ENCODE results near the gene MMP24. TPM values are rescaled to one million over a fixed set of nuclear protein-coding genes. Genes with fewer than 3 reads are reported as not detected.

Gene MMP24
- total and polyA plus RNA-seq, 2 of the 13 experiments (the other 11 are each of a cell fraction or from before 2014, with no cell fraction given), result 0.29 to 0.35 TPM

DNA sequence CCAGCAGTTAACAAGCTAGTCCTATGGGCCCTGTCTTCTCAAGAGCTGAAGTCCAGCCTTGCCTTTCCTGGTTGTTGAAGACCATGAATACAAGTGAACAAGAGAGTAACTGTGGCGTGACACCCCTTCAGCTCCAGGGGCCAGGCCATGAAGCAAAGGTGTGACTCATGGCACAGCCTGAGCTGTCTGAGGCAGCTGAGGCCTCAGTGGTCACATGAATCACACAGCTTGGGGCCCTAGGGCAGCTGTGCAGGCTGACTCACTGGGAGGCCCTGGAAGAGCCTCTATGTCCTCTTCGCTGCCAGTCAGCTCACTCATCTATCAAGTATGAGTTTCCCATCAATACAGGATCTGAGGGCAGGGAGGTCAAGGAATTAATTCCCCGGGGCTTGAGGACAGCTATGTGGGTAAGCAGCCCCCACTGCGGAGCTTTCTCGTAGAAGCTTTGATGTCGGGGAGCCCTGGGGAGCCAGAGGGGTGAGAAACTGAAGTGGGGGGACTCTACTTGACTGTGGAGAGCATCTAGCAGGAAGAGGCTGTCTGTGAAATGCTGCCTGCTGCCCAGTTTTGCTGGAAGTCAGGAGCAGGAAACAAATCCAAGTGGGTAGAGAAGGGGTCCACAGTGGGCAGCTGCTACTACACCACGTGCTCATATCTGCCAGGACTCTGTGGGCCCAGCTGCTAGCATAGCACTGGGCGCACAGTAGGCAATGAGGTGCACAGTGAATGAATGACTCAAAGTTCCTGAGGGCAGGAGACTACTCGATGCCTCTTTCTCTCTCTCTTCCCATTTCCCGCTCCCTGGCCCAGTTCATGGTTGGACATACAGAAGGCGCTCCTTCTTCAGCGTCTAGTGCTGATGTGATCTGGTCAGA, 79.4 kb downstream of the MMP24 start (continued):
- TF ChIP-seq SKI (IDR thresholded peaks at IDR 0.05; ENCODE audit: partially characterized antibody) (no peak), ZNF720 (CRISPR knock-in tag; IDR thresholded peaks at IDR 0.05) (no peak), KLF12 (CRISPR knock-in tag; IDR thresholded peaks at IDR 0.05; ENCODE audit: borderline replicate concordance) (no peak), KAT7 (CRISPR knock-in tag; IDR thresholded peaks at IDR 0.05; ENCODE audit: borderline replicate concordance) (0 out of 2 replicates have a peak, but pooled peaks have one; percentile 32), SMAD1 (CRISPR knock-in tag; IDR thresholded peaks at IDR 0.05; ENCODE audit: borderline replicate concordance, low read depth) (no peak; the same call in 1 of the 2 replicates), ZNF879 (CRISPR knock-in tag; IDR thresholded peaks at IDR 0.05) (no peak), ZNF3 (CRISPR knock-in tag; IDR thresholded peaks at IDR 0.05) (no peak), PAX8 (CRISPR knock-in tag; IDR thresholded peaks at IDR 0.05; ENCODE audit: borderline replicate concordance) (no peak), HNF1B (CRISPR knock-in tag; IDR thresholded peaks at IDR 0.05) (no peak), SOX6 (IDR thresholded peaks at IDR 0.05) (no peak), SOX6 (CRISPR knock-in tag; IDR thresholded peaks at IDR 0.05) (peak; percentile 17; the same call in 1 of the 2 replicates), RNF219 (CRISPR knock-in tag; IDR thresholded peaks at IDR 0.05) (no peak), ZNF629 (CRISPR knock-in tag; conservative IDR thresholded peaks at IDR 0.05) (no peak), ZNF607 (CRISPR knock-in tag; IDR thresholded peaks at IDR 0.05; ENCODE audit: borderline replicate concordance) (no peak), ZBTB4 (CRISPR knock-in tag; IDR thresholded peaks at IDR 0.05; ENCODE audit: borderline replicate concordance) (no peak), RARG (CRISPR knock-in tag; IDR thresholded peaks at IDR 0.05; ENCODE audit: low read depth) (no peak; the same call in 1 of the 2 replicates), MNT (IDR thresholded peaks at IDR 0.05) (no peak), ZNF180 (CRISPR knock-in tag; IDR thresholded peaks at IDR 0.05; ENCODE audit: borderline replicate concordance, low read depth) (no peak)

Data from HepG2 (cell line).